GM12878 (cell line): Measurements from ENCODE around the gene FAM156A. TPM values are rescaled to one million over a fixed set of nuclear protein-coding genes. Genes with fewer than 3 reads are reported as not detected.

Experiments
- ATAC-seq: fragments of 200-7000 bp; cut with Tn5 transposase; 3 replicates; pipeline ENCODE4 v1.9.1; 2020; ENCODE audit warnings: mild to moderate bottlenecking, moderate library complexity
- BruUV-seq: library from RNA; stranded (reverse); fragments of 400-500 nt; replicated peaks from 2 replicates; lab custom pipeline; 2021; lab: Mats Ljungman, UMichigan
- CTCF ChIA-PET: fragments of 300-600 bp; sonication (Branson Sonifier 250); formaldehyde crosslinking; extraction: SDS; loops from one replicate; lab custom pipeline; 2021; ENCODE audit warnings: inconsistent platforms; lab: Yijun Ruan, JAX
- POLR2A ChIA-PET: fragments of 350-600 bp; formaldehyde crosslinking; extraction: SDS; loops from one replicate; lab custom pipeline; 2021; ENCODE audit warnings: inconsistent platforms; lab: Charles Lee
- RAD21 ChIA-PET: fragments of 300-600 bp; sonication (Branson Sonifier 250); formaldehyde crosslinking; loops from one replicate; lab custom pipeline; 2023; ENCODE audit warnings: antibody characterized with exemption; ENCODE audit not compliant: unreplicated experiment; lab: Charles Lee
- SMC1A ChIA-PET: fragments of 300-600 bp; sonication (Branson Sonifier 250); formaldehyde crosslinking; loops from one replicate; lab custom pipeline; 2023; ENCODE audit not compliant: unreplicated experiment, uncharacterized antibody; lab: Charles Lee
- DNase-seq: peaks from one replicate; pipeline ENCODE4 v3.0.0-alpha.2; 2011; ENCODE audit warnings: low read depth, low spot score
- FAIRE-seq: peaks from 3 replicates; lab custom pipeline; 2011; peaks lifted over from hg19 to GRCh38; lab: Jason Lieb, UNC
- H2AFZ ChIP-seq: 2 replicates; pipeline ENCODE4 v1.6.0; 2011; ENCODE audit warnings: low read depth, low read length, control low read depth; ENCODE audit not compliant: control insufficient read depth
- H3K27ac ChIP-seq: 2 replicates; pipeline ENCODE4 v1.5.1; 2011; ENCODE audit warnings: control low read depth; ENCODE audit not compliant: control insufficient read depth, insufficient read depth
- H3K27me3 ChIP-seq, 2 experiments: replicated peaks in 1 of 2; 2 replicates each; pipeline versions ENCODE4 v1.6.0 to v1.6.1; 2011; ENCODE audit warnings: low read length in 1 of 2; ENCODE audit not compliant: control insufficient read depth in 2 of 2, insufficient read depth in 2 of 2
- H3K36me3 ChIP-seq, 2 experiments: 2 replicates each; pipeline ENCODE4 v1.5.1; 2011; ENCODE audit warnings: low read length in 1 of 2; ENCODE audit not compliant: control insufficient read depth in 2 of 2, insufficient read depth in 2 of 2
- H3K4me1 ChIP-seq: 2 replicates; pipeline ENCODE4 v1.6.1; 2011; ENCODE audit warnings: mild to moderate bottlenecking, low read length, moderate library complexity, mixed read lengths; ENCODE audit not compliant: control insufficient read depth, insufficient read depth
- H3K4me2 ChIP-seq: 2 replicates; pipeline ENCODE4 v1.6.0; 2011; ENCODE audit warnings: control low read depth; ENCODE audit not compliant: control insufficient read depth, insufficient read depth
- H3K4me3 ChIP-seq: fragments of 200-600 bp; sonication (generic); 2 replicates; pipeline ENCODE4 v1.5.1; 2016
- H3K79me2 ChIP-seq: 2 replicates; pipeline ENCODE4 v1.6.0; 2011; ENCODE audit warnings: low read length; ENCODE audit not compliant: control insufficient read depth, insufficient read depth
- H3K9ac ChIP-seq: 2 replicates; pipeline ENCODE4 v1.8.0; 2011; ENCODE audit warnings: low read length, control low read depth, mixed read lengths; ENCODE audit not compliant: control insufficient read depth, insufficient read depth
- H3K9me3 ChIP-seq: replicated peaks from 3 replicates; pipeline ENCODE4 v1.5.1; 2011; ENCODE audit warnings: mild to moderate bottlenecking, low read length; ENCODE audit not compliant: control insufficient read depth, insufficient read depth
- H4K20me1 ChIP-seq: 2 replicates; pipeline ENCODE4 v1.6.0; 2011; ENCODE audit not compliant: control insufficient read depth, insufficient read depth
- BRCA1 ChIP-seq: IDR thresholded peaks from 2 replicates; pipeline ENCODE4 v1.6.1; 2011; ENCODE audit warnings: low read depth, low read length, improper control_type of control experiment
- CEBPB ChIP-seq, 2 experiments: fragments of 150-350 bp in 1 of 2; IDR thresholded peaks; 2 replicates each; pipeline ENCODE4 v1.6.1; 2012 to 2014; ENCODE audit warnings: low read depth in 2 of 2, low read length in 2 of 2, borderline replicate concordance in 1 of 2, inconsistent platforms in 1 of 2
- CREM ChIP-seq: IDR thresholded peaks from 2 replicates; pipeline ENCODE4 v1.6.1; 2014; ENCODE audit warnings: antibody characterized with exemption, low read depth
- HCFC1 ChIP-seq: fragments of 150-350 bp; IDR thresholded peaks from 2 replicates; pipeline ENCODE4 v1.6.1; 2014; ENCODE audit warnings: low read length
- IKZF2 ChIP-seq, 2 experiments: fragments of 450-650 bp; IDR thresholded peaks; 2 replicates each; pipeline ENCODE4 v1.6.1; 2017; ENCODE audit warnings: mild to moderate bottlenecking in 2 of 2, moderate library complexity in 2 of 2
- LARP7 ChIP-seq: fragments of 450-650 bp; IDR thresholded peaks from 2 replicates; pipeline ENCODE4 v1.6.1; 2017; ENCODE audit warnings: mild to moderate bottlenecking
- MYC ChIP-seq: IDR thresholded peaks from 2 replicates; pipeline ENCODE4 v1.6.1; 2011; ENCODE audit warnings: mild to moderate bottlenecking, low read length, moderate library complexity, inconsistent platforms; ENCODE audit not compliant: insufficient read depth, insufficient replicate concordance, insufficient read length, severe bottlenecking
- NR2C2 ChIP-seq: IDR thresholded peaks from 2 replicates; pipeline ENCODE4 v1.6.1; 2011; ENCODE audit warnings: borderline replicate concordance, low read depth; ENCODE audit not compliant: control insufficient read depth, insufficient read length
- NRF1 ChIP-seq: conservative IDR thresholded peaks from 2 replicates; pipeline ENCODE4 v1.6.1; 2011; ENCODE audit warnings: mild to moderate bottlenecking, low read depth, low read length, improper control_type of control experiment
- POLR2A ChIP-seq: IDR thresholded peaks from 2 replicates; pipeline ENCODE4 v1.6.1; 2011; ENCODE audit warnings: low read depth, mild to moderate bottlenecking, low read length
- POLR2AphosphoS2 ChIP-seq: IDR thresholded peaks from 2 replicates; pipeline ENCODE4 v1.6.1; 2011; ENCODE audit warnings: low read depth, mild to moderate bottlenecking, low read length, improper control_type of control experiment, moderate library complexity
- STAT1 ChIP-seq: fragments of 450-650 bp; conservative IDR thresholded peaks from 2 replicates; pipeline ENCODE4 v1.6.1; 2014; ENCODE audit warnings: antibody characterized with exemption, mild to moderate bottlenecking
- SUPT20H ChIP-seq: IDR thresholded peaks from 2 replicates; pipeline ENCODE4 v1.6.1; 2011; ENCODE audit warnings: low read depth, mild to moderate bottlenecking, low read length, moderate library complexity, borderline replicate concordance; ENCODE audit not compliant: control insufficient read depth
- TBL1XR1 ChIP-seq: IDR thresholded peaks from 2 replicates; pipeline ENCODE4 v1.6.1; 2012; ENCODE audit warnings: low read depth, low read length, improper control_type of control experiment
- WGBS: methylation state at CpG from one replicate; pipeline ENCODE4 v1.1.6; 2016; ENCODE audit warnings: low lambda C conversion rate; ENCODE audit not compliant: insufficient replicate concordance, insufficient coverage; ENCODE audit errors: missing lambda C conversion rate; 5-methylcytosine and 5-hydroxymethylcytosine counted together
- in situ Hi-C: fragments of 300-500 bp; cut with MboI; formaldehyde crosslinking; loops from 9 replicates; pipeline ENCODE4 v1.14.3; 2018; ENCODE audit warnings: mixed read lengths
- intact Hi-C: fragments of 100-400 bp; cut with micrococcal nuclease; formaldehyde crosslinking; loops from one replicate; pipeline ENCODE4 v1.14.2; 2022; ENCODE audit not compliant: unreplicated experiment
- polyA plus RNA-seq, 11 experiments: library from polyadenylated mRNA; depleted of rRNA in 4 of 11; unstranded in 6 of 11; stranded (reverse) in 5 of 11; fragments of >200 nt; fragmentation: Nextera tagmentation in 4 of 11; fragmentation: Illumina TruSeq in 1 of 11; extraction: Ambion mirVana in 4 of 11; extraction: Trizol in 1 of 11; gene quantifications; 1 replicate in 1 of 11; 2 replicates in 10 of 11; pipeline versions ENCODE4 v1.2.1 to v1.2.3, GENCODE V29; 2011 to 2016; ENCODE audit warnings: inconsistent platforms in 2 of 11, missing spikeins in 2 of 11, low read depth in 1 of 11
- total RNA-seq, 4 experiments: library from RNA; depleted of rRNA in 3 of 4; stranded (reverse); fragments of >200 nt in 3 of 4; fragmentation: Illumina TruSeq in 1 of 4; extraction: Trizol in 1 of 4; gene quantifications; 2 replicates each; pipeline versions ENCODE4 v1.2.1 to v1.2.3, GENCODE V29; 2013 to 2021
- TF ChIP-seq, protein P1 (sequence below): fragments of 450-650 bp; formaldehyde crosslinking; IDR thresholded peaks from 2 replicates; pipeline ENCODE4 v1.4.0; 2022; ENCODE audit warnings: mild to moderate bottlenecking, moderate library complexity
- TF ChIP-seq, protein P2 (sequence below): fragments of 450-650 bp; formaldehyde crosslinking; IDR thresholded peaks from 2 replicates; pipeline ENCODE4 v1.4.0; 2020; ENCODE audit warnings: mild to moderate bottlenecking, moderate library complexity
- TF ChIP-seq, protein P3 (sequence below): IDR thresholded peaks from 2 replicates; pipeline ENCODE4 v1.6.1; 2011; ENCODE audit warnings: borderline replicate concordance, low read depth, mild to moderate bottlenecking, moderate library complexity, mixed read lengths, low read length; ENCODE audit not compliant: insufficient read depth; ENCODE audit errors: extremely low read length

The FAM156A gene
- total and polyA plus RNA-seq, 10 of the 15 experiments (the other 5 are each of a cell fraction or from before 2014, with no cell fraction given) = 2.9 to 25.2 (median 16.3) TPM

DNA sequence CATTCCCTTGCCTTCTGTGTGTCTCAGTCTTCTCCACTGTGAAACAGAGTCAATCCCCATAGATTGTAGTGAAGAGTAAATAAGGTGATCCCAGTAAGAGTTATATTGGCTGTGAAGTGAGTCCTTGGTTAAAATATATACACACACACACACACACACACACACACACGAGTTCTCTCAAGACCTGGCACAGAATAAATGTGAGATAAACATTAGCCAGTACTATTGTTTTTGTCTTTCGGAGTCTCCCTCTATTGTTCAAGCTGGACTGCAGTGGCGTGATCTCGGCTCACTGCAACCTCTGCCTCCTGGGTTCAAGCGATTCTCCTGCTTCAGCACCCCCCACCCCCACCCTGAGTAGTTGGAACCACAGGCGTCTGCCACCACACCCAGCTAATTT lies 44.8 kb upstream of the FAM156A start (continued):
- TF ChIP-seq POLR2AphosphoS2 (no peak), NR2C2 (no peak), SUPT20H (no peak)
- TF ChIP-seq, protein P1, sequence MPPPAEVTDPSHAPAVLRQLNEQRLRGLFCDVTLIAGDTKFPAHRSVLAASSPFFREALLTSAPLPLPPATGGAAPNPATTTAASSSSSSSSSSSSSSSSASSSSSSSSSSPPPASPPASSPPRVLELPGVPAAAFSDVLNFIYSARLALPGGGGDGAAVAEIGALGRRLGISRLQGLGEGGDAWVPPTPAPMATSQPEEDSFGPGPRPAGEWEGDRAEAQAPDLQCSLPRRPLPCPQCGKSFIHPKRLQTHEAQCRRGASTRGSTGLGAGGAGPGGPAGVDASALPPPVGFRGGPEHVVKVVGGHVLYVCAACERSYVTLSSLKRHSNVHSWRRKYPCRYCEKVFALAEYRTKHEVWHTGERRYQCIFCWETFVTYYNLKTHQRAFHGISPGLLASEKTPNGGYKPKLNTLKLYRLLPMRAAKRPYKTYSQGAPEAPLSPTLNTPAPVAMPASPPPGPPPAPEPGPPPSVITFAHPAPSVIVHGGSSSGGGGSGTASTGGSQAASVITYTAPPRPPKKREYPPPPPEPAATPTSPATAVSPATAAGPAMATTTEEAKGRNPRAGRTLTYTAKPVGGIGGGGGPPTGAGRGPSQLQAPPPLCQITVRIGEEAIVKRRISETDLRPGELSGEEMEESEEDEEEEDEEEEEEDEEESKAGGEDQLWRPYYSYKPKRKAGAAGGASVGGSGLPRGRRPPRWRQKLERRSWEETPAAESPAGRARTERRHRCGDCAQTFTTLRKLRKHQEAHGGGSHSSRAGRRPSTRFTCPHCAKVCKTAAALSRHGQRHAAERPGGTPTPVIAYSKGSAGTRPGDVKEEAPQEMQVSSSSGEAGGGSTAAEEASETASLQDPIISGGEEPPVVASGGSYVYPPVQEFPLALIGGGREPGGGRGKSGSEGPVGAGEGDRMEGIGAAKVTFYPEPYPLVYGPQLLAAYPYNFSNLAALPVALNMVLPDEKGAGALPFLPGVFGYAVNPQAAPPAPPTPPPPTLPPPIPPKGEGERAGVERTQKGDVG = no peak
- TF ChIP-seq, all 136 proteins: peak for 0

DNA sequence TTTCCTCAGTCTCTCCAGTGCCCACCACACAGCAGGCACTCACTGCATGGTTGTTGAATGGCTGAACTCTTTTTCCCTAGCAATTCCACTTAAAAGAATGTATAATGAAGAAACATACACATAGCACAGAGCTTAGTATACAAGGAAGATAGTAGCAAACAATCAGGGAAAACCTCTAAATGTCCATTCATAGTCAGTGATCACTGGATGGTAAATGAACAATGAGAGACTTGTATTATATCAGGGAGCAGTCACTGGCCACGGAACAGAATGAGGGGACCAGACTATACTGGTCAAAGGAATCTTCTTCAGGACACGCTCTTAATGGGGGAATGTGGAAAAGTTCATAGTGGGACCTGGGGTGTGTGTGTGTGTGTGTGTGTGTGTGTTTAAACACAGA lies 43.6 kb upstream of the FAM156A start:
- Histone ChIP-seq H3K9me3 (no peaks in the 10 kb centered on the region), H3K4me1 (no peaks in the 10 kb centered on the region), H3K27me3 (no peaks in the 10 kb centered on the region), H3K27ac (no peak overlapping the region), H3K36me3 (no peaks in the 10 kb centered on the region), H3K4me2 (no peak overlapping the region), H3K79me2 (no peaks in the 10 kb centered on the region), H4K20me1 (no peaks in the 10 kb centered on the region), H2AFZ (no peak overlapping the region), H3K9ac (no peak overlapping the region), H3K4me3 (no peak overlapping the region)
- BruUV-seq = no TSS peak
- in situ Hi-C loops (no loop called here), intact Hi-C loops (no loop called here)
- CTCF ChIA-PET = interaction anchor here (0.6 kb wide), 1 partner anchor 67 kb away, joined by 4 read pairs; no protein-coding TSS in a partner anchor
- WGBS = 29% methylated on average over 2 of the region's 2 CpGs
- ATAC-seq (no peak), FAIRE-seq (no peak), DNase-seq (no peak)
- SMC1A ChIA-PET = no interaction called here
- POLR2A ChIA-PET = no interaction called here
- TF ChIP-seq TBL1XR1 (no peak), MYC (no peak), LARP7 (no peak), STAT1 (no peak), CEBPB (IDR thresholded peaks at IDR 0.05; ENCODE audit: borderline replicate concordance in 1 of 2, low read depth in 2 of 2, low read length in 2 of 2) (no peak), POLR2A (no peak), HCFC1 (no peak), CREM (no peak), IKZF2 (IDR thresholded peaks at IDR 0.05) (no peak), NRF1 (no peak), BRCA1 (no peak)
- TF ChIP-seq, protein P2, sequence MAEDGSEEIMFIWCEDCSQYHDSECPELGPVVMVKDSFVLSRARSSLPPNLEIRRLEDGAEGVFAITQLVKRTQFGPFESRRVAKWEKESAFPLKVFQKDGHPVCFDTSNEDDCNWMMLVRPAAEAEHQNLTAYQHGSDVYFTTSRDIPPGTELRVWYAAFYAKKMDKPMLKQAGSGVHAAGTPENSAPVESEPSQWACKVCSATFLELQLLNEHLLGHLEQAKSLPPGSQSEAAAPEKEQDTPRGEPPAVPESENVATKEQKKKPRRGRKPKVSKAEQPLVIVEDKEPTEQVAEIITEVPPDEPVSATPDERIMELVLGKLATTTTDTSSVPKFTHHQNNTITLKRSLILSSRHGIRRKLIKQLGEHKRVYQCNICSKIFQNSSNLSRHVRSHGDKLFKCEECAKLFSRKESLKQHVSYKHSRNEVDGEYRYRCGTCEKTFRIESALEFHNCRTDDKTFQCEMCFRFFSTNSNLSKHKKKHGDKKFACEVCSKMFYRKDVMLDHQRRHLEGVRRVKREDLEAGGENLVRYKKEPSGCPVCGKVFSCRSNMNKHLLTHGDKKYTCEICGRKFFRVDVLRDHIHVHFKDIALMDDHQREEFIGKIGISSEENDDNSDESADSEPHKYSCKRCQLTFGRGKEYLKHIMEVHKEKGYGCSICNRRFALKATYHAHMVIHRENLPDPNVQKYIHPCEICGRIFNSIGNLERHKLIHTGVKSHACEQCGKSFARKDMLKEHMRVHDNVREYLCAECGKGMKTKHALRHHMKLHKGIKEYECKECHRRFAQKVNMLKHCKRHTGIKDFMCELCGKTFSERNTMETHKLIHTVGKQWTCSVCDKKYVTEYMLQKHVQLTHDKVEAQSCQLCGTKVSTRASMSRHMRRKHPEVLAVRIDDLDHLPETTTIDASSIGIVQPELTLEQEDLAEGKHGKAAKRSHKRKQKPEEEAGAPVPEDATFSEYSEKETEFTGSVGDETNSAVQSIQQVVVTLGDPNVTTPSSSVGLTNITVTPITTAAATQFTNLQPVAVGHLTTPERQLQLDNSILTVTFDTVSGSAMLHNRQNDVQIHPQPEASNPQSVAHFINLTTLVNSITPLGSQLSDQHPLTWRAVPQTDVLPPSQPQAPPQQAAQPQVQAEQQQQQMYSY (CRISPR knock-in tag) = no peak
- TF ChIP-seq, protein P3, sequence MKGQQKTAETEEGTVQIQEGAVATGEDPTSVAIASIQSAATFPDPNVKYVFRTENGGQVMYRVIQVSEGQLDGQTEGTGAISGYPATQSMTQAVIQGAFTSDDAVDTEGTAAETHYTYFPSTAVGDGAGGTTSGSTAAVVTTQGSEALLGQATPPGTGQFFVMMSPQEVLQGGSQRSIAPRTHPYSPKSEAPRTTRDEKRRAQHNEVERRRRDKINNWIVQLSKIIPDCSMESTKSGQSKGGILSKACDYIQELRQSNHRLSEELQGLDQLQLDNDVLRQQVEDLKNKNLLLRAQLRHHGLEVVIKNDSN = no peak
- RAD21 ChIA-PET = no interaction called here
